GM19397 (cell line): ENCODE data around the gene RASIP1.
"Not testable (repeated sequence)": the region's sequence is repeated elsewhere in the genome, so short reads cannot be mapped to it uniquely, and the experiment has no call there.

Source experiments
- ATAC-seq: cut with Tn5 transposase; IDR thresholded peaks from one replicate; pipeline ENCODE4 v1.9.1; 2021; ENCODE audit warnings: mild to moderate bottlenecking, moderate library complexity; ENCODE audit not compliant: unreplicated experiment

Gene RASIP1, protein sequence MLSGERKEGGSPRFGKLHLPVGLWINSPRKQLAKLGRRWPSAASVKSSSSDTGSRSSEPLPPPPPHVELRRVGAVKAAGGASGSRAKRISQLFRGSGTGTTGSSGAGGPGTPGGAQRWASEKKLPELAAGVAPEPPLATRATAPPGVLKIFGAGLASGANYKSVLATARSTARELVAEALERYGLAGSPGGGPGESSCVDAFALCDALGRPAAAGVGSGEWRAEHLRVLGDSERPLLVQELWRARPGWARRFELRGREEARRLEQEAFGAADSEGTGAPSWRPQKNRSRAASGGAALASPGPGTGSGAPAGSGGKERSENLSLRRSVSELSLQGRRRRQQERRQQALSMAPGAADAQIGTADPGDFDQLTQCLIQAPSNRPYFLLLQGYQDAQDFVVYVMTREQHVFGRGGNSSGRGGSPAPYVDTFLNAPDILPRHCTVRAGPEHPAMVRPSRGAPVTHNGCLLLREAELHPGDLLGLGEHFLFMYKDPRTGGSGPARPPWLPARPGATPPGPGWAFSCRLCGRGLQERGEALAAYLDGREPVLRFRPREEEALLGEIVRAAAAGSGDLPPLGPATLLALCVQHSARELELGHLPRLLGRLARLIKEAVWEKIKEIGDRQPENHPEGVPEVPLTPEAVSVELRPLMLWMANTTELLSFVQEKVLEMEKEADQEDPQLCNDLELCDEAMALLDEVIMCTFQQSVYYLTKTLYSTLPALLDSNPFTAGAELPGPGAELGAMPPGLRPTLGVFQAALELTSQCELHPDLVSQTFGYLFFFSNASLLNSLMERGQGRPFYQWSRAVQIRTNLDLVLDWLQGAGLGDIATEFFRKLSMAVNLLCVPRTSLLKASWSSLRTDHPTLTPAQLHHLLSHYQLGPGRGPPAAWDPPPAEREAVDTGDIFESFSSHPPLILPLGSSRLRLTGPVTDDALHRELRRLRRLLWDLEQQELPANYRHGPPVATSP

DNA sequence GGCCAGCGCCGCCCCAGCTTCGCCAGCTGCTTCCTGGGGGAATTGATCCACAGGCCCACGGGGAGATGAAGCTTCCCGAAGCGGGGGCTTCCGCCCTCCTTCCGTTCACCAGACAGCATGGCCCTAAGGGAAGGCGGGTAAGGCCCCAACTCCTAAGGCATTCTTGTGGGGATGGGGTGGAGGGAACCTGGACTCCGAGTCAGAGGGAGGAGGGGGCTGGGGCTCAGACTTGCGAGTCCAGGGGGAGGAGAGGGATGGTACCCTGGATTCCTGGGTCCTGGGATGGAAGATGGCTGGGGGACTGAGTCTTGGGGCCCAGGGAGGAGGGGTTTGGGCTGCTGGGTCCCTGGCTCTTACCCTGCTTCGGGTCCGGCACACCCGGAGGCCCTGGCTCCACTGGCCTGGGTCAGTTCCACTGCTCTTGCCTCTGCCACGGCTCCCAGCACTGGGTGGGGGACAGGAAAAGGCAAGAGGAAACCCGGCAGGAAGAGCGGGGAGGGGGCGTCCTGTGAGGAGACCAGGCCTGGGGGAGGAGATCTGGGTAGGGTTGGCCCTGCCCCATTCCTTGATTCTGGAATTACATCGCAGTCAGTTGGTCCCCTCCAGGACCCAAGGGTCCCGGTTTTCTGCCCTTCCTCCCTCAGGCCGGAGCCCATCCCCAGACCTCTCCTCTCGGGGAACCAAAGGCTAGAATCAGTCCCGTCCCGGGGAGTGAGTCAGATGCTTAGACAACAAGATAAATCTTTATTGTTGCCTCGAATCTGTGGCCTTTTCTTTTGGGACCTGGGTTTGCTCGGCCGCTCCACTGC, at the start of gene RASIP1:
Gene RASIP1 (minus strand): TSS at position 447 of the 809 bp plus-strand sequence. CDS start 328 bp downstream, at position 119.
- no peak for ATAC-seq

DNA sequence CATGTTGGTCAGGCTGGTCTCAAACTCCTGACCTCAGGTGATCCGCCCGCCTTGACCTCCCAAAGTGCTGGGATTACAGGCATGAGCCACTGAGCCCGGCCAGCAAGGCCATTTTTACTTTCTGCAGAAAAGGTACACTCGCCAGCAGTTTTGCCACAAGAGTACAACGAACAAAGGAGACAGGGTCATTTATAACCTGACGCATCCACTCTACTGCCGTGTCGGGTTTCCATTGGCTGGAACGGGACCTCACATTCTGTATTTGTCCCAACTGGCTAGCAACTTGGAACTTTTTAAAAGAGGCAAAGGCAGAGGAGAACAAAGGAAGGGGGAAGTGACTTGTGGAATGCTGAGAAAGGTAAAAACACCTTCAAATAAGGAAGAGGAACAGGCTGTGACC, 46.9 kb upstream of the RASIP1 start:
- not testable (repeated sequence) for ATAC-seq

DNA sequence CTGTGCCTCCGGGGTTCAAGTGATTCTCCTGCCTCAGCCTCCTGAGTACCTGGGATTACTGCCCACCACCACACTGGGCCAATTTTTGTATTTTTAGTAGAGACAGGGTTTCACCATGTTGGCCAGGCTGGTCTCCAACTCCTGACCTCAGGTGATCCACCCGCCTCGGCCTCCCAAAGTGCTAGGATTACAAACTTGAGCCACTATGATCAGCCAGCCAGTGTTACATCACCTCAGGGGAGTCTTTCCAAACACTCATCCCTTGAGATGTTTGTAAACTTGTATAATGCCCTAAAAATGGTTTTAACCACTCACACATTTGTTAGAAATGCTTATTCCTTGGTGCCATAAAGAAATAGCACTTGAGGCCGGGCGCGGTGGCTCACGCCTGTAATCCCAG, 46.0 kb upstream of the RASIP1 start:
- ATAC-seq, result not testable (repeated sequence)

DNA sequence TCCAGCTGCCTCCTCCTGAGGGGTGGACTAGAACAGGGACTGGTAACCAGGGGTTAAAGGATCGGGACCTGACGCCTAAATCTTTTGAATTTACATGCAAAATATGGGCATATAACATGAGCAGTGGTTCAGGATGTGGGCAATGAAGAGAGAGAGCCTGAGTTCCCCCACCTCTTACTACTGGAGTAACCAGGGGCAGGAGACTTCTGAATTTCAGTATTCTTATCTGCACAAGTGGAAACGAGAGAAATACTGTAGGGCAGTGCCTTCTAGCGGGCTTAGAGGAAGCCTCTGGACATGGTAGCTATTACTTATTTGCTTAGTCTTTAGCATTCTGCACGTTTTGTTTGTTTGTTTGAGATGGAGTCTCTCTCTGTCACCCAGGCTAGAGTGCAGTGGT, 44.1 kb upstream of the RASIP1 start:
- no peak for ATAC-seq

DNA sequence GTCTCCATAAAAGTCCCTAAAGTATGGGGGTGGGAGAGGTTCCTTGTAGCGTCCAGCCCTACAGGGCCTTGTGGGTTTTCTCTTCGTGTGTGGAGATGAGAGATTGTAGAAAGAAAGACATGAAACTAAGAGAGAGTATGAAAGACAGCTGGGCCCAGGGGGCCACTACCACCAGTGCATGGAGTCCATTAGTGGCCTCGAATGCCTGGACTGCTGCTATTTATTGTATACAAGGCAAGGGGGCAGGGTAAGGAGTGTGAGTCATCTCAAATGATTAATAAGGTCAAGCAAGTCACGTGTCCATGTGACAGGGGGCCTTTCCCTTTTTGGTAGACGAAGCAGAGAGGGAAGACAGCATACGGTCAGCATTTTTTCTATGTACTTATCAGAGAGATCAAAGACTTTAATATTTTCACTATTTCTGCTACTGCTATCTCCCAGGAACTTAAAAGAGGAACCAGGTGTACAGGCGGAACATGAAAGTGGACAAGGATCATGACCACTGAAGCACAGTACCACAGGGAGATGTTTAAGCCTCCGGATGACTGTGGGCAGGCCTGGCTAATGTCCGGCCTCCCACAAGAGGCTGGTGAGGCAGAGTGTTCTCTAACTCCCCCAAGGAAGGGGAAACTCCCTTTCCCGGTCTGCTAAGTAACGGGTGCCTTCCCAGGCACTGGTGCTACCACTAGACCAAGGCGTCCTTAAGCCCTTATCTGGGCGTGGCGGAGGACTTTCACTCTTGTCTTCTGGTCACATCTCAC, 40.4 kb upstream of the RASIP1 start:
- ATAC-seq, result no peak

DNA sequence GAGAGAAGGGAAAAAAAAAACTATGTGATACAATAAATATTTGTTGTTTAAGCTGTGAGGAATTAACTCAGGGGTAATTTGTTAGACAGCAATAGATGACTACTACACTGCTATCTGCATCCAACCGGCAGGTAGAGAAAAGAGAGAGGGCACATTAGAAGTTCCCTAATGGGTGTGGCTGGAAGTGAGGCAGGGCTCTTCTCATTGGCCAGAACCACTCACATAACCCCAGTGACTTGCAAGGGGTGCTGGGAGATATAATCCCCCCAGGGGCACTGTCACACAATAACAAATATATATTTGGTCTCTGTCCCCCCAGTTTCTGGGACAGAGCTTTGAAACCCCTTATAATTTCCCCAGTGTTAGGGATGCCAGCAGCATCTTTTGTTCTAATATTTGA, 39.2 kb upstream of the RASIP1 start:
- ATAC-seq, result no peak

DNA sequence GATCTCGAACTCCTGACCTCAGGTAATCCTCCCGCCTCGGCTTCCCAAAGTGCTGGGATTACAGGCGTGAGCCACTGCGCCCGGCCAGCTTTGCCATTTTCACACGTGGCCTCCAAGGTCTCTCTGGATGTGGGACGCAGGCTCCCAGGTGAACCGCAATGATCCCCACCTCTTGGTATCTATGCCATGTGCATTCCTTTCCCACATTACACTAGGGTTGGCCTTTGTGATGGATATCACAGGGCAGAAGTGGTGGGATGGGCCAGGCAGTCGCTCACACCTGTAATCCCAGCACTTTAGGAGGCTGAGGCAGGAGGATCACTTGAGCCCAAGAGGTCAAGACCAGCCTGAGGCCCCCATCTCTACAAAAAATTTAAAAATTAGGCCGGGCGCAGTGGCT, 37.3 kb upstream of the RASIP1 start:
- ATAC-seq, result no peak

DNA sequence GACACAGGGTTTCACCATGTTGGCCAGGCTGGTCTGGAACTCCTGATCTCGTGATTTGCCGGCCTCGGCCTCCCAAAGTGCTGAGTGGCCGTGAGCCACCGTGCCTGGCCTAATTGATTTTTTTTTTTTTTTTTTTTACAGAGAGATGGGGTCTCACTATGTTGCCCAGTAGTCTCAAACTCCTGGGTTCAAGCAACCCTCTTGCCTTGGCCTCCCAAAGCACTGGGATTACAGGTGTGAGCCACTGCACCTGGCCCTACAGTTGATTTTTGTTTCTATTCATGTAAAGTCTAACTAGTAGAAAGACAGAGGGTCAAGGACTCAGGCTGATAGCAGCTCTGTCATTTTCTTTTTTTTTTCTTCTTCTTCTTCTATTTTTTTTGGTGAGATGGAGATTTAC, 36.7 kb upstream of the RASIP1 start:
- no peak for ATAC-seq

DNA sequence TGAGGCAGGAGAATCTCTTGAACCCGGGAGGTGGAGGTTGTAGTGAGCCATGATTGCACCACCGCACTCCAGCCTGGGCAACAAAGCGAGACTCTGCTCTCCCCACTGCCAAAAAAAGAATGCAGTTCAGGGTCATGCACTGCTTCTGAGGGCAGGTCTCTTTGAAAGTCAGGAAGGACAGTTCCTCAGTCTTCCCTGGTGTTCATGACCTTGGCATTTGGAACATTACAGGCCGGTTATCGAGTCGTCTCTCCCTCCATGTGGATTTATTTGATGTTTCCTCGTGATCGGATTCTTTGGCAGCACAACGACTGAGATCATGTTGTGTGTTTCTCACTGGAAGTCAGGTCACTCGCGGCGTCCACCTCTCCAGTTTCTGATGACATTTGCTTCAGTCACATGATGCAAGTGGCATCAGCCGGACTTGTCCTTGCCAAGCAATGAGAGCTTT, 32.1 kb upstream of the RASIP1 start:
- no peak for ATAC-seq

DNA sequence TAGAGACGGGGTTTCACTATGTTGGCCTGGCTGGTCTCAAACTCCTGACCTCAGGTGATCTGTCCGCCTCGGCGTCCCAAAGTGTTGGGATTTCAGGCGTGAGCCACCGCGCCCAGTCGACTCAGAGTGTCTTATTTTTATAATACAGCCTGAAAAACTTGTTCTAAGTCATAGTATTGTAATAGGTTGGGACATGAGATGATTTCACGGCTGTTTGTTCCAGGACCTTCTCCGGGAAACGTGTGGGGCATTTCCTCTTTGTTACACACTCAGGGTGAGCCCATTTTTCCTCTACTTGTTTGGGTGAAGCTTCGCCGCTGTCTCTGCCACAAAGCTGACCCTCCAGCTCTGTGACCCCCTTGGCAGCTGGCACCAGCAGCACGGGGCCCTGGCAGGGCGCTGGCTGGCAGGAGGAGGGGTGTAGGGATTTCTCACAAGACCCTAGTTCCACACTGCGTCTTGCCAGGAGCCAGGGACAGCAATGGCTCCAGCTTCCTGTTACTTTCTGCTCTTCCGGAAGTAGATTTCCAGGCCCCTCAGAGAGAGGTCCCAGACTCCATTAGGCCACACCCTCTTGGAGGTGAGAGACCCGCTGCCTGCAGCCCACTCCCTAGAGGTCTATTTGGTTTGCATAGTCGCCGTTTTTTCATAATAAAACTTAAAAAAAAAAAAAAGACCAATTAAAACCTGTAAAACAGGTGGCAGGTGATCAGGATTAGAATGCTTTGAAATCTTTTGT, 30.5 kb upstream of the RASIP1 start:
- no peak for ATAC-seq

DNA sequence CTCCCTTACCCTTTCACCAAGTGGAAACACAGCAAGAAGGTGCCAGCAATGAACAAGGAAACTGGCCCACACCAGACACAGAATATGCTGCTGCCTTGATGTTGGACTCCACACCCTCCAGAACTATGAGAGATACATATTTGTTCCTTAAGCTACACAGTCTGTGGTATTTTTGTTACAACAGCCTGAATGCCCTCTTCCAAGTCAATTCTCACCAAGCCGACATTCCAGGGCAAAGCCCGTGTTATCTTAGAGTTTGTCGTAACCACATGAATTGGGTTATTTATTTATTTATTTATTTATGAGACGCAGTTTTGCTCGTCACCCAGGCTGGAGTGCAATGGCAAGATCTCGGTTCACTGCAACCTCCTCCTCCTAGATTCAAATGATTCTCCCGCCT, 29.9 kb upstream of the RASIP1 start:
- ATAC-seq, result no peak

DNA sequence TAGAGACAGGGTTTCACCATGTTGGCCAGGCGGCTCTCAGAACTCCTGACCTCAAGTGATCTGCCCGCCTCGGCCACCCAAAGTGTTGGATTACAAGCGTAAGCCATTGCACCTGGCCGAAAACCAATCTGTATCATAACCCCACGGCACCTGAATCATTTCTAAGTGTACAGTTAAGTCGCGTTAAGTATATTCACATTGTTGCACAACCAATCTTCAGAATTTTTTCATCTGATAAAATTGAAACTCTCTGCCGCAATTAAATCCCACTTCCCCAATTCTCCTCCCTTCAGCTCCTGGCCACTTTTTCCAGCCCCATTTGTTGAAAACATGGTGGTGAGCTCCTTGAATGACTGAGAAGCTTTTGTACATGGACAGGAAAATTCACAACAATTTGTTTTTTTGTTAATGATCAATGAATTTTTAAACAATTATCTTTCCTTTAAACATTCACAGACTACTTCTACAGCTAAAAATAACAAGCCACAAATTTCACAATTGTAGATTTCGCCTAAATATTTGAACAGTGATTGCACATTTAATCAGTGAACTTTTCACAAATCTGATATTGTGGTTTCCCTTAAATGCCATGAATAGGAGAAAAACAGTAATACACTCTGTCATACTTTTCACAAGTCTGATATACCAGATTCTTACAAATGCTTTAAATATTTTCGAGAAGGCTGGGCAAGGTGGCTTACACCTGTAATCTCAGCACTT, 28.7 kb upstream of the RASIP1 start:
- ATAC-seq, result no peak

DNA sequence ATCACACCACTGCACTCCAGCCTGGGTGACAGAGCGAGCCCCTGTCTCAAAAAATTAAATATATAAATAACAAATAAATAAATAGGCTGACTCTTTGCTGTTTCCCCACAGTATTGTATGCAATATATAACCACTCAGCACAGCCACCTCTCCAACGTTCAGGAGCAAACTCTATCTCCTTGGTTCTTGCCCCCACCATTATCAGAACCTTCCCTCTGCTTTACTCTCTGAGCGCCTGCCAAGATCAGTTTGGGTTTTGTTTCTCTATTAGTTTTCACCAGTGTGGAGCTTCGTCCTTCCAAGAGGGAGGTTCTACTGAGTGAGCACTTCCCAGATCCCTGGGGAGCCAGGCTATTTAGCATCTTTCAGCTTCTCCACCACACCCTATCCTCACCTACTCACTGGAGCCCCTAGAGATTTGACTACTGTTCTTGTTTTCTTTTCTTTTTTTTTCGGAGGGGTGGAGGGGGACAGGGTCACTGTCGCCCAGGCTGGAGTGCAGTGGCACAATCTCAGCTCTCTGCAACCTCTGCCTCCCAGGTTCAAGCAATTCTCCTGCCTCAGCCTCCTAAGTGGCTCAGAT, 27.9 kb upstream of the RASIP1 start:
- not testable (repeated sequence) for ATAC-seq

DNA sequence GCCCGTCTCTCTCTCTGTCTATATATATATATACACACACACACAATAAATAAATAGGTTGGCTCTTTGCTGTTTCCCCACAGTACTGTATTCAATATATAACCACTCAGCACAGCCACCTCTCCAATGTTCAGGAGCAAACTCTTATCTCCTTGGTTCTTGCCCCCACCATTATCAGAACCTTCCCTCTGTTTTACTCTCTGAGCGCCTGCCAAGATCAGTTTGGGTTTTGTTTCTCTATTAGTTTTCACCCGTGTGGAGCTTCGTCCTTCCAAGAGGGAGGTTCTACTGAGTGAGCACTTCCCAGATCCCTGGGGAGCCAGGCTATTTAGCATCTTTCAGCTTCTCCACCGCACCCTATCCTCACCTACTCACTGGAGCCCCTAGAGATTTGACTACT, 25.4 kb upstream of the RASIP1 start:
- not testable (repeated sequence) for ATAC-seq

DNA sequence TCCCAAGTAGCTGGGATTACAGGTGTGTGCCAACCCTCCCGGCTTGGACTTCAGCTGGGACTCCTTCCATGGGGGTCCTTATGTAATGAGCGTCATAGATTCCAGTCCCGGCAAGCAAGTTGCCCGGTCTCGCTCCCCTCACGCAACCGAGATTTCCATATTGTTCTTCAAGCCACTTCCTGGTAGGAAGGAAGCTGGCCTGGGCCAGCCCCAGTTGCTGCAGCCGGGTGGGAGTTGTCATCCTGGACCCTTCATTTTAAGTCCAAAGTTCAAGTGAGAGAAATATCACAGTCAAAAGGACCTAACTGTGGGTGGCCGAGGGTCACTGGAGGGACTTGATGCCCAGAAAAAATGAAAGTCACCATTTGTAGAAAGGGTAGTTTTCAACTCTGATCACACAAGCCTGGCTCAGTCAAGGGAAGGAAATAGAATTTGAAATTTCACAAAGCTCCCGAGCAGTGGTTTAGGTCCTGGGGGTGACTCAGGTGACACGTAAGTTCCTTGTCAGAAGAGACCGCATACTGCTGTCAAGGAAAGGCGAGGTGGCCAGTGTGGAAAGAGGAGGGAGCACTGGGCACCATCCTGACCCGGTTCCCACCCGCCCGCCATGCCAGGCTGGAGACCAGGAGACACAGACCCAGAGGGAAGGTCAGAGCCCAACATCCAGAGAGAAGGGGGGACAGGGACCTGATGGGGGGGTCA, 20.2 kb upstream of the RASIP1 start:
- no peak for ATAC-seq

DNA sequence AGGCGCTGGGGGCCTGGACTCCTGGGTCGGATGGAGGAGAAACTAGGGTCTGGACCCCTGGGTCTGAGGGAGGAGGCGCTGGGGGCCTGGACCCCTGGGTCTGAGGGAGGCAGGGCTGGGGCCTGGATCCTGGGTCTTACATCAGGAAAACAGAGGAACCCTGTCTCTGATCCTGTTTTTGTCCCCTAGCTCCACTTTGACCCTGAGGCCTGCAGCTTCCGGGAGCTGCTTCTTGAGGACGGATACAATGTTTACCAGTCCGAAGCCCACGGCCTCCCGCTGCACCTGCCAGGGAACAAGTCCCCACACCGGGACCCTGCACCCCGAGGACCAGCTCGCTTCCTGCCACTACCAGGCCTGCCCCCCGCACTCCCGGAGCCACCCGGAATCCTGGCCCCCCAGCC, 17.3 kb upstream of the RASIP1 start:
- ATAC-seq, result no peak

DNA sequence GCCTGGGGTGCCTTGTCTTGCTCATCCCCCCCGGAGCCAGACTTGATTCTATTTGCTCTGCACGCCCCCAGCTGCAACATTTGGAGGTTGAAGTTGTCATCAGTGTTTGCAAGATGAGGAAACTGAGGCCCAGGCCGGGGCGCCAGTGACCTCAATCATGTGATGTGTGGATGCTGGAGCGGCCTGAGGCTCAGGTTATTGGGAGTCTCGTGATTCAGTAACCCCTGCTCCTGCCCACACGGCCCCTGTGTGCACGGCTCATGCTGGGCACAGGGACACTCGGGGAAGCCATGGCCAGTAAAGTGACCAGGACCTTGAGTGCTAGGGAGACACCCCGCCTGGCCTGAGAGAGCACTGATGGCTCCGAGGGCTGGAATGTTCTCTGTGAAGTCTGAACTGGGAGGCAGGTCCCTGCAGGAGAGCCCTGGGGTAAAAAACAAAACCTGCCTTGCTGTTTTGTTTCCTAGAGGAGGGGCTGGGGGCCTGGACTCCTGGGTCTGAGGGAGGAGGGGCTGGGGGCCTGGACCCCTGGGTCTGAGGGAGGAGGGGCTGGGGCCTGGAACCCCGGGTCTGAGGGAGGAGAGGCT, 16.8 kb upstream of the RASIP1 start:
- no peak for ATAC-seq
